Astrocyte of the spinal cord (primary cell): ENCODE data around the gene SALL1.

Experiments used
- DNase-seq: peaks from one replicate; pipeline ENCODE4 v3.0.0; 2011; ENCODE audit warnings: low read depth, low spot score
- H3K4me3 ChIP-seq: 2 replicates; pipeline ENCODE4 v1.5.1; 2011; ENCODE audit warnings: low read depth, mild to moderate bottlenecking, low read length, moderate library complexity
- in situ Hi-C: cut with HindIII; loops from 2 replicates; pipeline ENCODE4 v1.10.0; 2017; ENCODE audit warnings: low sequenced_read_pairs
- TF ChIP-seq, protein P1 (sequence below): IDR thresholded peaks from 2 replicates; pipeline ENCODE4 v1.5.1; 2012; ENCODE audit warnings: low read depth, mild to moderate bottlenecking, low read length, inconsistent platforms

The SALL1 gene

DNA sequence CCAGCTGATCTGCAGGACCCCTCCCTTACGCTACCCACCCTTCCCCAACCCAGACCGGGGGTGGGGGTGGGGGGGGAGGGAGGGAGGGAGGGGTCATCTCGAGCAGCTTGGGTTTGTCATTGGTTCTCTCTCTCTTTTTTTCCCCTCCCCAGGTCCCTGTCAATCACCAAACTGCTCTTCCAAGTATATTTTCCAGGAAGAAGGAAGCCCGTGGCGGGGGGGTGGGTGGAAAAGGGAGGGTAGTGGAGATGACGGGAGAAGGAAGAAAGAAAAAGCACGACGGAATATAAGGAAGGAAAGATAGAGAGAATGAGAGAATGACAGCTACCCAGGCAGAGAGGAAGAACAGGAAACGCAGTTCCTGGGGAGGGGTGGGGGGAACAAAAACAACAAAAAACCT, 17.9 kb downstream of the SALL1 start:
- in situ Hi-C loops = loop anchor here (25.0 kb wide), 1 partner anchor 629 kb away; no protein-coding TSS in a partner anchor
- DNase-seq = no peak
- no peak overlapping the region for H3K4me3 ChIP-seq
- TF ChIP-seq, protein P1, sequence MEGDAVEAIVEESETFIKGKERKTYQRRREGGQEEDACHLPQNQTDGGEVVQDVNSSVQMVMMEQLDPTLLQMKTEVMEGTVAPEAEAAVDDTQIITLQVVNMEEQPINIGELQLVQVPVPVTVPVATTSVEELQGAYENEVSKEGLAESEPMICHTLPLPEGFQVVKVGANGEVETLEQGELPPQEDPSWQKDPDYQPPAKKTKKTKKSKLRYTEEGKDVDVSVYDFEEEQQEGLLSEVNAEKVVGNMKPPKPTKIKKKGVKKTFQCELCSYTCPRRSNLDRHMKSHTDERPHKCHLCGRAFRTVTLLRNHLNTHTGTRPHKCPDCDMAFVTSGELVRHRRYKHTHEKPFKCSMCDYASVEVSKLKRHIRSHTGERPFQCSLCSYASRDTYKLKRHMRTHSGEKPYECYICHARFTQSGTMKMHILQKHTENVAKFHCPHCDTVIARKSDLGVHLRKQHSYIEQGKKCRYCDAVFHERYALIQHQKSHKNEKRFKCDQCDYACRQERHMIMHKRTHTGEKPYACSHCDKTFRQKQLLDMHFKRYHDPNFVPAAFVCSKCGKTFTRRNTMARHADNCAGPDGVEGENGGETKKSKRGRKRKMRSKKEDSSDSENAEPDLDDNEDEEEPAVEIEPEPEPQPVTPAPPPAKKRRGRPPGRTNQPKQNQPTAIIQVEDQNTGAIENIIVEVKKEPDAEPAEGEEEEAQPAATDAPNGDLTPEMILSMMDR = no peak

DNA sequence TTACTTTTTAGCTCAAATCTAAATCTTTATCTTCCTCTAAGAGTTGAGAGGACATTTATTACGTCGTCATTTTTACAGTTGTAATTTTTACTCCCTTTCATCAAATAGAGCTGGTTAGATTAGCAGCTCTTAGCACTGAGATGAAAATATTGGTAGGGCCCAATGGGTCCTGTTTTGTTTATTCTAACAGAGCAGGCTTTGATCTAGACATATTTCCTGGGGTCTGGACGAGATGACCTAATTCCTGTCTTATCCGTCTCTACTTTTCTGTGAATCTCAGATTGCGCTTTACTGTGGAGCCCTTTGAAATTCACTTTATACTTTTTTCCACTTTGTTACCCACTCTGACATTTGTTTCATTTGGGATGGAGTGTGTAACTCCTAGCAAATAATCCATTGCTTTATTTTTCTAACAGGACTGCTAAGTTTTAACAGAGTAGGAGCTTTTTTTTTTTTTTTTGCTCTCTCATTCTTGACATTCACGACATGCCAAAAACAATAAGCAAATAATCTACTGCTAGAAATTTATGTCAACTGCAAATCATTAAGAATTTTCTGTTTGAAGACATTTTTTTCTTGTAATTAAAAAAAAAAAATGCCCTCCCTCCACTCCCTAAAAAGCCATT, 18.5 kb downstream of the SALL1 start:
- DNase-seq = no peak
- no peak overlapping the region for H3K4me3 ChIP-seq
- in situ Hi-C loops = loop anchor here (25.0 kb wide), 1 partner anchor 630 kb away; no protein-coding TSS in a partner anchor
- TF ChIP-seq, protein P1 = no peak

DNA sequence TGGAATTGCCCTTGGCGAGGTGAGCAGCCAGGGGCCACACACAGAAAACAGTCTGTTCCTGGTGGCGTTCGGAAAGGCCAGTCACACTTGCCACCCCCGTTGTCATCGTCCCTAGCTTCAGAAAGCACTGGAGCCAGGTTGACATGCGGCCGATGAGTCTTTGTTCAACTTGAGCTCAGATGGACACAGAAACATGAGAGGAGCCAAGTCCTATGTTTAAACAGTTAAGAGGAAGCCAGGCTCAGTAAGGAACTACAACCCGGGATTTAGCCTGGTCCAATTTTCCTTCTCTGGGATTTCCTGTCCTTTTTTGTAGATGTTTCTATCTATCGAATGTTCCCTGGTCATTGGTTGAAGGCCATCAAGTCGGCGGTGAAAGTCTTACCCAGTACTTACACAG, 19.5 kb downstream of the SALL1 start:
- in situ Hi-C loops = loop anchor here (25.0 kb wide), 1 partner anchor 631 kb away; no protein-coding TSS in a partner anchor
- TF ChIP-seq, protein P1 = no peak
- DNase-seq = no peak
- no peak overlapping the region for H3K4me3 ChIP-seq

DNA sequence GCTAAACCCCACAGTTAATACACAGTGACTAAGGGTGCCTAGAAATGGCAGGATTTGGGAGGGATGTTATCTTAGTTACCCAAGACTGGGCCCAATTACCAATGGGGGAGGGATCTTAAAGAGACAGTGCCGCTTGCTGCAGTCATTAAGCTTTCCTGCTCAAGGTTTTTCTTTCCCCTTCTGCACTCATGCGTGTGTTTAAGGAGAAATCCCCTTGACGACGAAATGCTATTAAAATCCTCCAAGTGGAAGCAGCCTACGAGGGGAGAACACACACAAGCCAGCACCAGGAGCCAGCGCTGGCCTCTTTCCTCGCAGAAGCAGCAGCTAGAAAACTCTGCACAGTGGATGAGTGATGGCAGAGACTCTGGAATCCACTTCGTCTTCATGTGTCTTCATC, 22.0 kb downstream of the SALL1 start:
- H3K4me3 ChIP-seq = no peak overlapping the region
- in situ Hi-C loops = loop anchor here (25.0 kb wide), 1 partner anchor 633 kb away; no protein-coding TSS in a partner anchor
- TF ChIP-seq, protein P1 = no peak
- DNase-seq = peak; percentile 11

DNA sequence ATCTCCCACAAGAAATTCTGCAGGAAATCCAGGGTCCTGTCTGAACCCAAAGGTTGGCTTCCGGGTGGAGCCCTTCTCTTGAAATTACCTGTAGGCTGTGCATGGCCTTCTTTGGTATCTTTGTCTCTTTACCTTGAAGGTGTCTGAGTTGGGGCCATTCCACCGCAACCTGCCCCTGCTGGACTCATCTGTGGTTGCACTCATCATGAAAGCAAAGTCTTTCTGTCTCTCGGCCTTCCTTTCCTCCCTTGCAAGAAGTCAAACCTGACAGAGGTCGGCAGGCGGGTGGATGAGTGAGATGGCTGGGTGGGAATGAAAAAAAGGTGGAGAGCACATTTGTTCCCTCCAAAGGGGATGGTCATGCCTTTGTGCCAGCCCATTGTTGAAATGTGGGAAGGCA, 25.1 kb downstream of the SALL1 start:
- in situ Hi-C loops = loop anchor here (25.0 kb wide), 1 partner anchor 636 kb away; no protein-coding TSS in a partner anchor
- no peak overlapping the region for H3K4me3 ChIP-seq
- TF ChIP-seq, protein P1 = no peak
- no peak for DNase-seq

DNA sequence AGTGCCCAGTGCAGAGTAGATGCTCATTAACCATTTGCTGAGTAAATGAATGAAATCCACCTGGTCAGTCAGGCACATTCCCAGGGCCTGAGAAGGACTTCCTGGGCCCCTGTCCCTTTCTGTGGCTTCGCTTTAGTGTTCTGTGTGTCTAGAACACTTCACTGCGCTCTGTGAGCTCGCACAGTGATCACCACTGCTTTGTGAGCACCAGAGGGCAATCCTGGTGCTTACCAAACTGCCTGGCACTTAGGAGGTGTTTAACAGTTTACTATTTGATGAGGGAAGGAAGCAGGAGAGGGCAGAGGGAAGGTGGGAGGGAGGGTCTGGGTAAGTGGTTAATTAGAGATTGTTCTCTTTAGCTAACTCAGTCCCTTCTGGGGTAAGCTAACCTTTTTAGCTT, 26.2 kb downstream of the SALL1 start:
- no peak for DNase-seq
- H3K4me3 ChIP-seq = no peak overlapping the region
- in situ Hi-C loops = loop anchor here (25.0 kb wide), 1 partner anchor 637 kb away; no protein-coding TSS in a partner anchor
- TF ChIP-seq, protein P1 = no peak
